Mononuclear cell (primary cell): ENCODE results near the gene LRRC61. TPM values are rescaled to one million over a fixed set of nuclear protein-coding genes. Genes with fewer than 3 reads are reported as not detected.

Experiments
- H3K27me3 ChIP-seq: 2 replicates; pipeline ENCODE4 v1.6.0; 2011; ENCODE audit warnings: low read length, control low read depth; ENCODE audit not compliant: insufficient read depth
- H3K4me1 ChIP-seq: 2 replicates; pipeline ENCODE4 v1.5.1; 2011; ENCODE audit warnings: mild to moderate bottlenecking, low read length, control low read depth; ENCODE audit not compliant: insufficient read depth
- H3K4me3 ChIP-seq: 2 replicates; pipeline ENCODE4 v1.5.1; 2011; ENCODE audit warnings: mild to moderate bottlenecking, low read length, moderate library complexity
- H3K9me3 ChIP-seq: 2 replicates; pipeline ENCODE4 v1.5.1; 2011; ENCODE audit warnings: low read depth, mild to moderate bottlenecking, control low read depth, low read length
- total RNA-seq: library from RNA; depleted of rRNA; stranded (reverse); fragments of >200 nt; gene quantifications from one replicate; pipeline ENCODE4 v1.2.3, GENCODE V29; 2012

LRRC61 gene
- total RNA-seq, 1 donor, result 15.6 TPM

DNA sequence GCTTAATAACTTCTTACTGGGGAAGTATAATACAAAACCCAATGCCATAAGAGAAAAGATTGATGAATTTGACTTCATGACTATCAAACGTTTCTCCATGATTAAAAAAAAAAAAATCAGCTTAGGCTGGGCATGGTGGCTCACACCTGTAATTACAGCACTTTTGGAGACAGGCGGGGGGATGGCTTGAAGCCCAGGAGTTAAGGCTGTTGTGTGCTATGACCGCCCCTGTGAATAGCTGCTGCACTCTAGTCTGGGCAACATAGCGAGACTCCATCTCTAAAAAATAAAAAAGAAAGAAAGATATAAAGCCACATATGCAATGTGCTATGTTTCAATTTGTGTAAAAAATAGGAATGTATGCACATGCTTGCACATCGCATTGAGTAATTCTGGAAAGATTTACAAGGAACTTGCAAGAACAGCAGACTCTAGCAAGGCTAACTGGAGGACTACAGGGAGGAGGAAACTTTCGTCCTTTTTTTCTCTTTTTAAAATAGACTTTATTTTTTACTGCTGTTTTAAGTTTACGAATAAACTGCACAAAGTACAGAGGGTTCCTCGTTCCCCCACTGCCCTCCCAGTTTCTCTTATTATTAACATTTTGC is 28.5 kb downstream of the LRRC61 start:
- H3K4me3 ChIP-seq, result no peak overlapping the region
- no peaks in the 10 kb centered on the region for H3K9me3 ChIP-seq
- H3K4me1 ChIP-seq, result peaks cover 4% of the 10 kb centered on the region
- no peaks in the 10 kb centered on the region for H3K27me3 ChIP-seq

DNA sequence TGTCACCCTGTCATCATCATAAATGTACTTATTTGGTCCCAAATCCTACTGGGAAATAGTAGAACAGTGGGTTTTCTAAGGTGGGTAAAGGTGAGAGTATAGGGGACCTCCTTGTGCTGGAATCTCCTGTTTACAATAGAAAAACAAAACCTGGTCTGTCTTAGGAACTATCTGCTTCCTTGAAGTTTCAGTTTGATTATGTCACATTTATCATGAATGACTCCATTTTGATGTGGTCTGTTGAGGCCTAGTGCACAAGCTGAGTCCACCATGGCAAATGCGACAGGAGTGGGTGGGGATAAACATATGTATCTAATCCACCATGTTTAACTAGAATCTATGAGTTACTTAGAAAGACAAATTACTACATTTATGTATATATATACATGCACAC is 32.5 kb downstream of the LRRC61 start:
- Histone ChIP-seq H3K4me1 (peaks cover 20% of the 10 kb centered on the region), H3K4me3 (no peak overlapping the region), H3K9me3 (no peaks in the 10 kb centered on the region), H3K27me3 (no peaks in the 10 kb centered on the region)

DNA sequence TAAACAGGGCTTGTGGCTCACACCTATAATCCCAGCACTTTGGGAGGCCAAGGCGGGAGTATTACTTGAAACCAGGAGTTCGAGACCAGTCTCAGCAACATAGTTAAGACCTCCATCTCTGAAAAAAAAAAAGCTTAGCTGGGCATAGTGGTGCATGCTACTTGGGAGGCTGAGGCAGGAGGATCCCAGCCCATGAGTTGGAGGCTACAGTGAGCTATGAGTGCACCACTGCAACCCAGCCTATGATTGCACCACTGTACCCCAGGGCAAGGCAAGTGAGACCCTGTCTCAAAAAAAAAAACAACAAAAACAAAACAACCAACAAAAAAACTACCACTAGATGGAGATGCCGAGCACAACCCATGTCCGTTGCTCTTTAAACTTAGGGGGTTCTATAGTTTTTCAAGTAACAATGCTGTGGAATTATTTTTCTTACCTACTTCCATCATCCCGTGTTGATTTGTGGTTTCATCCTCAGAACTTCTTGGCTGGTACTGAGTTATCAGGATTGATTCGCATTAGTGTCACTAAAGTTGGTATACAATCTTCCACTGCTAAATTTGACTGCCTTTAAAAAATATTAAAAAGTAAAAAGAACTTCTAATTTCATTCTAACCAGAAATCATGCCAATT is 33.2 kb downstream of the LRRC61 start:
- H3K4me1 ChIP-seq, result peaks cover 20% of the 10 kb centered on the region

DNA sequence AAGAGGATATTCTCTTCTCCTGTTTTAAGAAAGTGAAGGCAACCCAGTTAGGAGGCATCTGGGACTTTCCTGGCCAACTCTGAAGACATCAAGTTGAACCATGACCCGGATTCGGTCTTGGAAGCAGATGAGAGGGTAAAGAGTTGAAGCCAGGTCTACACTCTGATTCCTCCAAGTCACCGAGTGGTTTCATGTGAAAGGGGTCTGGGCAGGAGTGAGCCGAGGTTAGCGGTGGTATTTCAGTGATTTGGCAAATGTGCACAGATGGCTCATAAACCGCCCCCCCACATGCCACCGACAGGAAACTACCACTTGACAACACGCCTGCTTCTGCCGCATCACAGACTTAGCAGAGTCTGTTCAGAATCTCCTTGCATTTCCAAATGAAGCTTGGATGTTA is 34.1 kb downstream of the LRRC61 start:
- no peak overlapping the region for H3K4me3 ChIP-seq
- no peaks in the 10 kb centered on the region for H3K9me3 ChIP-seq
- H3K27me3 ChIP-seq, result no peaks in the 10 kb centered on the region
- peaks cover 20% of the 10 kb centered on the region for H3K4me1 ChIP-seq

More for the DNA sequence above, 33.2 kb downstream of the LRRC61 start:
- Histone ChIP-seq H3K27me3 (no peaks in the 10 kb centered on the region), H3K4me3 (no peak overlapping the region), H3K9me3 (no peaks in the 10 kb centered on the region)

DNA sequence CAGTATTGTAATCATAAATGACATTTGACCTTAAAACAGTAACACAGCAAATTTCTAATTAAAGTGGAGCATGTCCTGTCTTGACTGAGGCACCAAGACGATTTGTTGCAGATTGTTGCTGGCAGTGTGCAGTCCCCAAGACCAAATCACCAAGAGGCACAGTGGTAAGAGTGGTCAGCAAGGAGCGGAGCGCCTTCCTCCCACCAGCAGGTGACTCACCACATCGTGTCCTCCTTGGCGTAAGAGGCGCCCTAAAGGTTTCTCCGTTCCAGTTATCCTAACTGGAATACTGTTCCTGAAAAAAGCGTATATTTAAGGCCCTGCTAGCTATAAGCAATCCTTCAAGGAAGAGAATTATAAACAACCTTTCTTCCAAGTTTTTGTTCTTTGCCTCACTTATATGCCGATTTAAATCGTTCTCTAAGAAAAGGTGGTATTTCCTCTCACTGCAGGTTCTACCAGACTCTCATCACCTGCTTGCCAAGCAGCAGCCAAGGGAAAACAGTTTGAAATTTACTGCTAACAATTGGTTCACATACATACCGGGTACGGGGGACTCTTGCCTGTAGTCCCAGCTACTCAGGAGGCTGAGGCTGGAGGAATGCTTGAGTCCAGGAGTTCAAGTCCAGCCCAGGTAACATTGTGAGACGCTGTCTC is 34.7 kb downstream of the LRRC61 start:
- Histone ChIP-seq H3K4me1 (peaks cover 20% of the 10 kb centered on the region), H3K27me3 (no peaks in the 10 kb centered on the region), H3K4me3 (no peak overlapping the region), H3K9me3 (no peaks in the 10 kb centered on the region)

DNA sequence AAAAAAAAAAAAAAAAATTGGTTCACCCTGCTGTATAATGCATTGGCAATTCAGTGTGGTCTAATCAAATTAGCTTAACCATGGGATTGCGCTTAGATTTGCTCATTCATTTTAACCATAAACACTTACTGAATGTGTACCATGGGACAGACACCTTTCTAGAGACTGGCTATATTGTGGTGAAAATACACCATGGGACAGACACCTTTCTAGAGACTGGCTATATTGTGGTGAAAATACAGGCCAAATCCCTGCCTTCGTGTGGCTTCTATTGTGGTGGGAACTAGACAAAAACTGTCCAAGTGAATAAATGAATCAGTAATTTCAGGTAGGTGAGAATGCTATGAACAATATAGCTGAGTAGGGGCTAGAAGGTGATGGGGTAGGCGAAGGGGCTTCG is 35.3 kb downstream of the LRRC61 start:
- Histone ChIP-seq H3K27me3 (no peaks in the 10 kb centered on the region), H3K9me3 (no peaks in the 10 kb centered on the region), H3K4me3 (no peak overlapping the region), H3K4me1 (peaks cover 23% of the 10 kb centered on the region)

DNA sequence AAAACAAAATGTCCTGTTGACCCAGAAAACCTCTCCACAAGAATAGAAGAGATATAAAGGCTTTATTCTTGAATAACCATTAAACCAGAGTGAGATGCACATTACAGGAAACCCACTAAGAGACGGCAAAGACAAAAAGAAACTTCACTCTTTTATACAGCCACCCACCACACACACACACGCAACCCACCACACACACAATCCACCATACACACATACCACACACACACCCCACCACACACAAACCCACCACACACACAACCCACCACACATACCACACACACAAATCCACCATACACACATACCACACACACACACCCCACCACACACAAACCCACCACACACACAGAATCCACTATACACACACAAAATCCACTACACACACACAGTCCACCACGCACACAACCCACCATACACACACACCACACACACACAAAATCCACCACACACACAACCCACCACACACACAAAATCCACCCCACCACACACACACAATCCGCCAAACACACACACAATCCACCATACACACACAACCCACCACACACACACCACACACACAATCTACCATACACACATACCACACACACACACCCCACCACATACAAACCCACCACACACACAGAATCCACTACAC is 36.0 kb downstream of the LRRC61 start:
- peaks cover 29% of the 10 kb centered on the region for H3K4me1 ChIP-seq
- no peaks in the 10 kb centered on the region for H3K9me3 ChIP-seq
- H3K27me3 ChIP-seq, result no peaks in the 10 kb centered on the region
- no peak overlapping the region for H3K4me3 ChIP-seq

DNA sequence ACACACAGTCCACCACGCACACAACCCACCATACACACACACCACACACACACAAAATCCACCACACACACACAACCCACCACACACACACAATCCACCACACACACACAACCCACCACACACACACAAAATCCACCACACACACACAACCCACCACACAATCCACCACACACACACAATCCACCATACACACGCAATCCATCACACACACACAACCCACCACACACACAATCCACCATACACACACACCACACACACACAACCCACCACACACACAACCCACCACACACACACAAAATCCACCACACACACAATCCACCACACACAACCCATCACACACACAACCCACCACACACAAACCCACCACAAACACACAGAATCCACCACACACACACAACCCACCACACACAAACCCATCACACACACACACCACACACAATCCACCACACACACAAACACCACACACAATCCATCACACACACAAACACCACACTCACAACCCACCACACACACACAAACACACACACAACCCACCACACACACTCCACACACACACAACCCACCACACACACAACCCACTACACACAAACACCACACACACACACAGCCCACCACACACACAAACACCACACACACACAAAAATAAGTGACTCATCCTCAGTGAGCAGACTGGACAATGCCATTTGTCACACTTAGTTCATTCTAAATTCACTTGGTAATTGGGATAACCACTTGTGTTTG is 36.6 kb downstream of the LRRC61 start:
- Histone ChIP-seq H3K4me3 (no peak overlapping the region), H3K4me1 (peaks cover 34% of the 10 kb centered on the region), H3K27me3 (no peaks in the 10 kb centered on the region), H3K9me3 (no peaks in the 10 kb centered on the region)

DNA sequence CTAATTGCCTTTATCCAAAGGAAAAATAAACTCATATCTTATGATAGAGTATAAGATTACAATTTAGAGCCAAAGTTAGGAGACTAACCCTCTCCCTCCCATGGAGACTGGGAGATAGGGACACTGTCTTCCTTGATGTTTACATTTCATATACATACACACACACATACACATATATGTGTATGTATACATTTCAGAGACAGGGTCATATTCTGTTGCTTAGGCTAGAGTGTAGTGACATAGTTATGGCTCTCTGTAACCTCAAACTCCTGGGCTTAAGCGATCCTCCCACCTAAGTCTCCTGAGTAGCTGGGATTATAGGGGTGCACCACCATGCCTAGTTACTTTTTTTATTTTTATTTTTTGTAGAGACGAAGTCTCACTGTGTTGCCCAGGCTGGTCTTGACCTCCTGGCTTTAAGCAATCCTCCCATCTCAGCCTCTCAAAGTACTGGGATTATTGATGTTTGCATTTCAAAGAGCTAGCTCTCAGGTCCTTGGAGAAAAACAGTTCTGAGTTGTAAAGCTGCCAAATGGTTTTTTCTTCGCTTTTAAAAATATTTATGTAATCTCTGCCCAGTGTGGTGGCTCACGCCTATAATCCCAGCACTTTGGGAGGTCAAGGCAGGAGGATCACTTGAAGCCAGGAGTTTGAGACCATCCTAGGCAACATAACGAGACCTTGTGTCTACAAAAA is 37.4 kb downstream of the LRRC61 start:
- H3K27me3 ChIP-seq, result no peaks in the 10 kb centered on the region
- H3K9me3 ChIP-seq, result no peaks in the 10 kb centered on the region
- no peak overlapping the region for H3K4me3 ChIP-seq
- peaks cover 41% of the 10 kb centered on the region for H3K4me1 ChIP-seq

DNA sequence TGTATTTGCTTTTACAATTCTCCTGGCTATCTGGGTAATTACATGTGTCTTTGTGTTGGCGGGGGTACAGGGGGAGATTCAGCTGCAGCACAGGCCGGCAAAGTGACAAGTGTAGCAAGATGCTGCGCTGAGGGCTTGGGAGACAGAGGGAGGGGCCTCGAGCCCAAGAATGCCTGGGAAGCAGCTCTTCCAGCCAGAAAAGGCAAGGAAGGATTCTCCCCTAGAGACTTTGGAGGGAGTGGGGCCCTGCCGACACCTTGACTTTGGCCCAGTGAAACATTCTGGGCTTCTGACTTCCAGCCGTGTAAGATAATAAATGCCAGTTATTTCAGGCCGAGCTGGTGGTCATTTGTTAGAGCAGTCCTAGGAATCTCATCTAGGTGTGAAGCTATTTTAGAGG is 38.2 kb downstream of the LRRC61 start:
- Histone ChIP-seq H3K27me3 (no peaks in the 10 kb centered on the region), H3K4me3 (no peak overlapping the region), H3K9me3 (no peaks in the 10 kb centered on the region), H3K4me1 (peaks cover 49% of the 10 kb centered on the region)

DNA sequence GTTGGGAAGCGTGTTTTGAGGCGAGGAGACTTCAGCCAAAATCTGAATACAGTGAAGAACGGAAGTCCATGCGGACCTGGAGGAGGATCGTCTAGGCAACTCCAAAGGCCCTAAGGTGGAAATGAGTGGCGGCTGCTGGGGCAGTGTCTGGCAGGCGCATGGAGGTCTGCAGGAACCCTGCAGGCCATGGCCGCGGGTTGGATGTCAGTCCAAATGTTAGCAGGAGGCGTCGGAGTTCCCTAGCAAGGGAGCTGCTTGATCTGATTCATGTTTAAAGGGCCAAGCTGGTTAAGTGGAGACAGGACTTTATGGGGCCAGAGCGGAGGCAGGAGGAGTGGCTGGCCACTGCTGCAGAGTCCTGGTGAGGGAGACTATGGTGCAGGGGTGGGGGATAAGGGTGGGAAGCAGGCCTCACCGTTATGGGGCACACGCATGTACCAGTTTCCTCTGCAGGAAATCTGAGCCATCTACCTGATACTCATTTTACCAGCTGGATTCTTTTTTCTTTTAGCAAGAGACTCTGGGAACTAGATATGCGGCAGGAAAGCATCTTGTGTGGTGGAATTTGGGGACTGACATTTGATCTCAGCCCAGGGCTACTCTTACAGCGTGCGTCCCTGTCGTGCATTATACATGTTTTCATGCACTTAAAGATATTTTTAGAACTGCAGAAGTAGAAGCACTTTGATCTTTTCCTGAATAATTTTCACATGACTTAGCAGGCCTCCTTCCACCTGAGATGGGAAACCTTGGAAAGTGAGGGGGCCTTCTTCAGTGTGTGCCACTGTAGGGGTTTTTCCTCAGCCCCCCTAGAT is 38.9 kb downstream of the LRRC61 start:
- no peak overlapping the region for H3K4me3 ChIP-seq
- H3K4me1 ChIP-seq, result peaks cover 52% of the 10 kb centered on the region
- no peaks in the 10 kb centered on the region for H3K9me3 ChIP-seq
- no peaks in the 10 kb centered on the region for H3K27me3 ChIP-seq

DNA sequence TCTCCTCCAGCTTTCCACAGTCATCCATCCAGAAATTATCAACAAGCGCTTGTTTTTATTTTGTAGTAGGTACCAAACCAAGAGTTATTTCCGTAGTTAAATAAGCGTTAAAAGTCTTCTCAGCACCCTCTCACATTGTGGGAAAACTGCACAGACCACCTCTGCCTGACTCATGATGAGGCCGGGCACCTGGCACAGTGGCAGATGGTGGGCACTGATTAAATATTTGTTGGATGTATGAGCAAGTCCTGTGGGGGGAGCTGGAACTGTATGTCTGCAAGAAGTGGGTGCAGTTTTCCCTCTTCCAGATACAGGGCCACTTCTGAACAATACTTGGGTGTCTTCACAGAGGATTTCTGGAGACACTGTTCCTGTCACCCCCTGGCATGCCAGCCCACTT is 40.2 kb downstream of the LRRC61 start:
- Histone ChIP-seq H3K4me3 (no peak overlapping the region), H3K27me3 (no peaks in the 10 kb centered on the region), H3K9me3 (no peaks in the 10 kb centered on the region), H3K4me1 (peaks cover 52% of the 10 kb centered on the region)

DNA sequence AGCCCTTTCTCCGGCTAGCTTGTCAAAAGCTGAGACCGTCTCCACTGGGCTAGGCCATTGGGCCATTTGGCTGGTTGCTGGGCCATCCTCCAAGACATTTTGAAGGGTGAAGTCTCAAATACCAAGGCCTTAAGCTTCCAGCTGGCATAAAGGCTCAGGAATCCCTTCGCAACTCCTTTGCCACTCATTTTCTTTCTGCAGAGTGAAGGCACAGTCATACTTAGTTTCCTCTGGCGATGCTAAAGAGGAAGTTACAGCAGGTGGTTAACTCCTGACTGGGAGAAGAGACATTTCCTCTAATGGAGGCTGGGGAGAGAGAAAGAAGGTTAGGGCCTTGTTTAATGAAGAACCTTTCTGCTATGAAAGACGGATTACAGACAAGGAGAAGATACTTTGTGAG is 40.7 kb downstream of the LRRC61 start:
- Histone ChIP-seq H3K4me3 (no peak overlapping the region), H3K4me1 (peaks cover 49% of the 10 kb centered on the region), H3K9me3 (no peaks in the 10 kb centered on the region), H3K27me3 (no peaks in the 10 kb centered on the region)

DNA sequence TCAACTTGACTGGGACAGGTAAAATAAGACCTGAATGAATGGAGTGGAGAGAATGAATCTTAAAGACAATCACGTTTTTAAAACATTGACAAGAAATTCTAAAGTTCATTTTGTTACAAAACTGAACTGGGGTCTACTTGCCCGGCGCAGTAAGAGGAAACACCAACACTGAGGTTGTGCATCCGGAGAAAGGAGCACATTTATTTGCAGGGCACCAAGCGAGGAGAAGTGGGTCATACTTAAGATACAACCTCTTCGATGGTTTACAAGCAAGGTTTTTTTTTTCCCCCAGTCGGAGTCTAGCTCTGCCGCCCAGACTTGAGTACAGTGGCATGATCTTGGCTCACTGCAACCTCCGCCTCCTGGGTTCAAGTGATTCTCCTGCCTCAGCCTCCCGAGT is 42.0 kb downstream of the LRRC61 start:
- Histone ChIP-seq H3K4me1 (peaks cover 61% of the 10 kb centered on the region), H3K9me3 (no peaks in the 10 kb centered on the region), H3K4me3 (no peak overlapping the region), H3K27me3 (no peaks in the 10 kb centered on the region)
